Lower leg skin (tissue), 4 donors: ENCODE results near the gene EPHB4. TPM values are rescaled to one million over a fixed set of nuclear protein-coding genes. Genes with fewer than 3 reads are reported as not detected.
"Not testable (repeated sequence)": the region's sequence is repeated elsewhere in the genome, so short reads cannot be mapped to it uniquely, and the experiment has no call there.

Source experiments
- DNase-seq, 2 donors: peaks; one replicate each; pipeline ENCODE4 v3.0.0-alpha.2; 2019; ENCODE audit warnings: low spot score in 2 of 2
- H3K4me3 ChIP-seq: fragments of 200-600 bp; sonication (generic); 2 replicates; pipeline ENCODE4 v1.5.1; 2017; ENCODE audit warnings: mild to moderate bottlenecking, low read depth; ENCODE audit not compliant: poor library complexity, severe bottlenecking
- POLR2A ChIP-seq, 2 donors: fragments of 450-650 bp; IDR thresholded peaks; one replicate each; pipeline ENCODE4 v1.6.1; 2016 to 2017; ENCODE audit warnings: antibody characterized with exemption in 2 of 2, mild to moderate bottlenecking in 1 of 2, moderate library complexity in 1 of 2
- WGBS, 2 donors: methylation state at CpG; one replicate each; pipeline ENCODE4 v1.1.5; 2018; 5-methylcytosine and 5-hydroxymethylcytosine counted together
- intact Hi-C: fragments of 100-400 bp; cut with DNase I; formaldehyde crosslinking; loops from one replicate; pipeline ENCODE4 v1.15.0; 2023; ENCODE audit warnings: low total_unique reads
- total RNA-seq, 4 donors: library from RNA; depleted of rRNA; stranded (reverse); fragments of >200 nt; gene quantifications; one replicate each; pipeline ENCODE4 v1.1.0, GENCODE V29; 2016
- TF ChIP-seq, protein P1 (sequence below), 3 donors: fragments of 450-650 bp; IDR thresholded peaks; one replicate each; pipeline ENCODE4 v1.5.1; 2016; ENCODE audit warnings: antibody characterized with exemption in 3 of 3, mild to moderate bottlenecking in 3 of 3, moderate library complexity in 2 of 3

Gene EPHB4
- total RNA-seq, 4 donors from 2014 or later = 51.1 to 72.2 (median 60.9) TPM

- no peak for DNase-seq
- H3K4me3 ChIP-seq = no peak overlapping the region
- no peak for TF ChIP-seq POLR2A (IDR thresholded peaks at IDR 0.05)
- TF ChIP-seq, protein P1, sequence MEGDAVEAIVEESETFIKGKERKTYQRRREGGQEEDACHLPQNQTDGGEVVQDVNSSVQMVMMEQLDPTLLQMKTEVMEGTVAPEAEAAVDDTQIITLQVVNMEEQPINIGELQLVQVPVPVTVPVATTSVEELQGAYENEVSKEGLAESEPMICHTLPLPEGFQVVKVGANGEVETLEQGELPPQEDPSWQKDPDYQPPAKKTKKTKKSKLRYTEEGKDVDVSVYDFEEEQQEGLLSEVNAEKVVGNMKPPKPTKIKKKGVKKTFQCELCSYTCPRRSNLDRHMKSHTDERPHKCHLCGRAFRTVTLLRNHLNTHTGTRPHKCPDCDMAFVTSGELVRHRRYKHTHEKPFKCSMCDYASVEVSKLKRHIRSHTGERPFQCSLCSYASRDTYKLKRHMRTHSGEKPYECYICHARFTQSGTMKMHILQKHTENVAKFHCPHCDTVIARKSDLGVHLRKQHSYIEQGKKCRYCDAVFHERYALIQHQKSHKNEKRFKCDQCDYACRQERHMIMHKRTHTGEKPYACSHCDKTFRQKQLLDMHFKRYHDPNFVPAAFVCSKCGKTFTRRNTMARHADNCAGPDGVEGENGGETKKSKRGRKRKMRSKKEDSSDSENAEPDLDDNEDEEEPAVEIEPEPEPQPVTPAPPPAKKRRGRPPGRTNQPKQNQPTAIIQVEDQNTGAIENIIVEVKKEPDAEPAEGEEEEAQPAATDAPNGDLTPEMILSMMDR (IDR thresholded peaks at IDR 0.05) = no peak
- 84 to 95% methylated on average over 6 of the region's 6 CpGs for WGBS, 2 donors
- intact Hi-C loops = no loop called here
Measured at GRCh38 chr7:100778061-100778621, 49.2 kb downstream of the EPHB4 start.

- no peak overlapping the region for H3K4me3 ChIP-seq
- no peak for DNase-seq
- 87 to 93% methylated on average over 9 of the region's 9 CpGs for WGBS, 2 donors
- intact Hi-C loops = no loop called here
- TF ChIP-seq, protein P1 (IDR thresholded peaks at IDR 0.05) = no peak
- no peak for TF ChIP-seq POLR2A (IDR thresholded peaks at IDR 0.05)
Measured at GRCh38 chr7:100773491-100773890, 53.8 kb downstream of the EPHB4 start.

DNA sequence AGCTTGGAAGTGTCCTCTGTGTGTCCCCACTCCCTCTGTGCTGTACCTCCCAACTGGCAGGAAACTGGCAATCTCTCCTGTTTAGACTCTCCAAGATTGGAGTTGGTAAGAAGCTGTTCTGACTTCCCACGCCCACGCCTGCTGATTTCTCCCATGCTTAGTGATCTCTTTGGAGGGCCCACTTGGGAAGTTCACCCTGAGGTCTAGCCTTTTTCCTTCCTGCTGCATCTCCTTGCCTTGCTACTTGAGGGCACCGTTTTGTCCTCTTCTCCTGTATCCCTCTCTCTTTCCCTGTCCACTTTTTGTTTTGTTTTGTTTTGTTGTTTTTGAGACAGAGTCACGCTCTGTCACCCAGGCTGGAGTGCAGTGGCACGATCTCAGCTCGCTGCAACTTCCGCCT lies 58.5 kb downstream of the EPHB4 start:
- intact Hi-C loops = no loop called here
- no peak overlapping the region for H3K4me3 ChIP-seq
- no peak for DNase-seq
- 85 to 91% methylated on average over 7 of the region's 7 CpGs for WGBS, 2 donors
- TF ChIP-seq, protein P1 (IDR thresholded peaks at IDR 0.05) = no peak
- TF ChIP-seq POLR2A (IDR thresholded peaks at IDR 0.05) = no peak

- no peak overlapping the region for H3K4me3 ChIP-seq
- TF ChIP-seq, protein P1 (IDR thresholded peaks at IDR 0.05) = no peak
- TF ChIP-seq POLR2A (IDR thresholded peaks at IDR 0.05) = no peak
- WGBS, 2 donors = 46 to 61% methylated on average over 16 of the region's 16 CpGs
- intact Hi-C loops = no loop called here
- DNase-seq = peak in 1 of 2 donors; percentile 21
Measured at GRCh38 chr7:100765250-100765649, 62.1 kb downstream of the EPHB4 start.

GRCh38 chr7:100764841-100765240 lies 62.5 kb downstream of the EPHB4 start:
- no peak overlapping the region for H3K4me3 ChIP-seq
- intact Hi-C loops = no loop called here
- 47 to 55% methylated on average over 10 of the region's 10 CpGs for WGBS, 2 donors
- TF ChIP-seq, protein P1 (IDR thresholded peaks at IDR 0.05) = no peak
- no peak for TF ChIP-seq POLR2A (IDR thresholded peaks at IDR 0.05)
- peak in 1 of 2 donors; percentile 33 for DNase-seq

DNA sequence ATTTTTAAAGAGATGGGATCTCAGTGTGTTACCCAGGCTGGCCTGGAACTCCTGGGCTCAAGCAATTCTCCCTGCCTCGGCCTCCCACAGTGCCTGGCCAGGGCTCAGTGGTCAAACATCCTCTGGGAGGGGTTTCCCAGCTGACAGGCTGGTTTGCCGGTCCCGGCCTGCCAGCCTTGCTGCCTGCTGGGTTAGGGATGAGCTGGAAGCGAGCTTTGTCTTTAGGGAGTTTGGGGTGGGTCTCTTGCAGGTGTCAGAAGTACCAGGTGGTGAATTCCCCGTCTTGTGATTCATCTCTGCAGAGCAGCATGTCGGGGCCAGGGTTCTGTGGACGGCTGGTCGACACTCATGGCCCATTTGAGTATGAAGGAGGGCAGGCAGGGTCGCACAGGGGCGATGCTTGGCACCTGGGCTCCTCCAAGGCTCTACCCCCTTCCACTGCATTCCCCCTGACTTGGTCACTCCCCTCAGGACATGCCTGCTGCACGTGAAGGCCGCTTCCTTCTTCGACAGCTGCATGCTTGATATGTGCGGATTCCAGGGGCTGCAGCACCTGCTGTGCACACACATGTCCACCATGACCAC lies 63.7 kb downstream of the EPHB4 start:
- WGBS, 2 donors = 45 to 55% methylated on average over 14 of the region's 14 CpGs
- TF ChIP-seq, protein P1 (IDR thresholded peaks at IDR 0.05) = no peak
- no peak for TF ChIP-seq POLR2A (IDR thresholded peaks at IDR 0.05)
- no peak overlapping the region for H3K4me3 ChIP-seq
- no peak for DNase-seq
- intact Hi-C loops = no loop called here

- 50 to 55% methylated on average over 5 of the region's 5 CpGs for WGBS, 2 donors
- intact Hi-C loops, H3K4me3 ChIP-seq, DNase-seq: not testable (repeated sequence)
Measured at GRCh38 chr7:100762841-100763240, 64.5 kb downstream of the EPHB4 start.
